HepG2 (cell line): ENCODE data around the gene SAMD9L. TPM values are rescaled to one million over a fixed set of nuclear protein-coding genes. Genes with fewer than 3 reads are reported as not detected.

Experiments
- ATAC-seq: fragments of 200-7000 bp; cut with Tn5 transposase; 3 replicates; pipeline ENCODE4 v1.9.1; 2020; ENCODE audit warnings: mild to moderate bottlenecking, moderate library complexity
- BruUV-seq: library from RNA; stranded (reverse); fragments of 400-500 nt; replicated peaks from 2 replicates; lab custom pipeline; 2021; lab: Mats Ljungman, UMichigan
- CTCF ChIA-PET: fragments of 300-600 bp; formaldehyde crosslinking; extraction: SDS; loops from one replicate; lab custom pipeline; 2021; ENCODE audit warnings: low total read pairs, inconsistent platforms, low intra/inter-chr PET ratio; lab: Yijun Ruan, JAX
- POLR2A ChIA-PET: fragments of 350-600 bp; sonication (Branson Sonifier 250); formaldehyde crosslinking; loops from one replicate; lab custom pipeline; 2020; ENCODE audit warnings: antibody characterized with exemption, inconsistent platforms; lab: Yijun Ruan, JAX
- DNase-seq: peaks from one replicate; pipeline ENCODE4 v3.0.0-alpha.2; 2015; ENCODE audit warnings: low spot score
- FAIRE-seq: peaks from 3 replicates; lab custom pipeline; 2011; peaks lifted over from hg19 to GRCh38; lab: Jason Lieb, UNC
- H2AFZ ChIP-seq: one replicate; pipeline ENCODE4 v1.6.1; 2011; ENCODE audit warnings: low read length, inconsistent platforms
- H3K27ac ChIP-seq: fragments of 300-600 bp; 3 replicates; pipeline ENCODE4 v1.8.0; 2011; ENCODE audit warnings: mixed run types, mild to moderate bottlenecking, mixed read lengths, low read length, inconsistent platforms; ENCODE audit not compliant: insufficient read depth; ENCODE audit errors: extremely low read length
- H3K27me3 ChIP-seq, 2 experiments: fragments of 200-600 bp in 1 of 2; 2 replicates in 1 of 2; 3 replicates in 1 of 2; pipeline versions ENCODE4 v1.6.0 to v1.8.0; 2011; ENCODE audit warnings: low read length in 2 of 2, mild to moderate bottlenecking in 2 of 2, moderate library complexity in 2 of 2, inconsistent platforms in 1 of 2; ENCODE audit not compliant: insufficient read depth in 2 of 2, control insufficient read depth in 1 of 2
- H3K36me3 ChIP-seq, 2 experiments: fragments of 200-600 bp in 1 of 2; replicated peaks in 1 of 2; 2 replicates in 1 of 2; 3 replicates in 1 of 2; pipeline versions ENCODE4 v1.5.1 to v1.8.0; 2011; ENCODE audit warnings: low read length in 2 of 2, inconsistent platforms in 1 of 2; ENCODE audit not compliant: insufficient read depth in 2 of 2, control insufficient read depth in 1 of 2
- H3K4me1 ChIP-seq: 2 replicates; pipeline ENCODE4 v1.5.1; 2012; ENCODE audit warnings: low read length, inconsistent platforms; ENCODE audit not compliant: insufficient read depth
- H3K4me2 ChIP-seq: 2 replicates; pipeline ENCODE4 v1.6.0; 2011; ENCODE audit warnings: low read depth, low read length, inconsistent platforms
- H3K4me3 ChIP-seq, 3 experiments: fragments of 200-600 bp in 1 of 3; sonication (generic), shearing (Covaris generic) in 1 of 3; replicated peaks in 1 of 3; 2 replicates each; pipeline ENCODE4 v1.5.1; 2011 to 2016; ENCODE audit warnings: low read length in 3 of 3, inconsistent platforms in 2 of 3, low read depth in 2 of 3, mild to moderate bottlenecking in 2 of 3, control low read depth in 1 of 3, mixed read lengths in 1 of 3; ENCODE audit not compliant: insufficient read depth in 1 of 3
- H3K79me2 ChIP-seq: one replicate; pipeline ENCODE4 v1.6.1; 2011; ENCODE audit warnings: low read length, inconsistent platforms; ENCODE audit not compliant: insufficient read depth
- H3K9ac ChIP-seq: 2 replicates; pipeline ENCODE4 v1.6.0; 2011; ENCODE audit warnings: mild to moderate bottlenecking, low read depth, low read length, inconsistent platforms; ENCODE audit not compliant: insufficient read depth
- H3K9me3 ChIP-seq: 2 replicates; pipeline ENCODE4 v1.5.1; 2012; ENCODE audit warnings: mild to moderate bottlenecking, low read length
- H4K20me1 ChIP-seq: 2 replicates; pipeline ENCODE4 v1.6.0; 2011; ENCODE audit warnings: inconsistent platforms, mild to moderate bottlenecking, low read length, moderate library complexity; ENCODE audit not compliant: insufficient read depth
- USF2 ChIP-seq, 2 experiments: sonication (generic) in 1 of 2; formaldehyde crosslinking in 1 of 2; IDR thresholded peaks; 2 replicates each; pipeline versions ENCODE4 v1.5.1 to v1.6.1; 2011 to 2020; ENCODE audit warnings: borderline replicate concordance in 1 of 2, low read depth in 1 of 2, low read length in 1 of 2, mild to moderate bottlenecking in 1 of 2, missing genetic modification reagents in 1 of 2, moderate library complexity in 1 of 2
- ZIK1 ChIP-seq: sonication (generic); formaldehyde crosslinking; IDR thresholded peaks from 2 replicates; pipeline ENCODE4 v1.5.0; 2020; ENCODE audit warnings: mild to moderate bottlenecking, low read depth, missing genetic modification reagents, borderline replicate concordance
- ZNF160 ChIP-seq: sonication (generic); formaldehyde crosslinking; IDR thresholded peaks from 2 replicates; pipeline ENCODE4 v1.8.0; 2022; ENCODE audit warnings: mild to moderate bottlenecking, inconsistent platforms, missing genetic modification reagents
- ZNF567 ChIP-seq: sonication (generic); formaldehyde crosslinking; IDR thresholded peaks from 2 replicates; pipeline ENCODE4 v1.8.1; 2023; ENCODE audit warnings: mild to moderate bottlenecking, missing genetic modification reagents, borderline replicate concordance
- ZNF572 ChIP-seq: sonication (generic); formaldehyde crosslinking; IDR thresholded peaks from 2 replicates; pipeline ENCODE4 v1.5.1; 2020; ENCODE audit warnings: mild to moderate bottlenecking, missing genetic modification reagents
- ZNF577 ChIP-seq: sonication (generic); formaldehyde crosslinking; IDR thresholded peaks from 2 replicates; pipeline ENCODE4 v1.4.0; 2020; ENCODE audit warnings: mild to moderate bottlenecking, low read depth, missing genetic modification reagents, borderline replicate concordance
- ZNF597 ChIP-seq: sonication (generic); formaldehyde crosslinking; IDR thresholded peaks from 2 replicates; pipeline ENCODE4 v1.5.0; 2020; ENCODE audit warnings: missing genetic modification reagents
- ZNF841 ChIP-seq: sonication (generic); formaldehyde crosslinking; IDR thresholded peaks from 2 replicates; pipeline ENCODE4 v1.8.1; 2023; ENCODE audit warnings: missing genetic modification reagents, borderline replicate concordance
- WGBS: methylation state at CpG from one replicate; pipeline ENCODE4 v1.1.6; 2017; ENCODE audit warnings: low lambda C conversion rate; 5-methylcytosine and 5-hydroxymethylcytosine counted together
- in situ Hi-C: cut with HindIII; loops from 2 replicates; pipeline ENCODE4 v1.10.0; 2017; ENCODE audit warnings: low pct_unique_long_range_greater_than_20kb; ENCODE audit not compliant: extremely low pct_ligation_motif_present
- intact Hi-C: fragments of 100-400 bp; cut with micrococcal nuclease; formaldehyde crosslinking; loops from one replicate; pipeline ENCODE4 v1.10.0; 2022; ENCODE audit not compliant: unreplicated experiment
- polyA plus RNA-seq, 8 experiments: library from polyadenylated mRNA; depleted of rRNA in 3 of 8; stranded (reverse) in 7 of 8; unstranded in 1 of 8; fragments of >200 nt; fragmentation: Illumina TruSeq in 4 of 8; extraction: Trizol in 4 of 8; gene quantifications; 2 replicates each; pipeline versions ENCODE4 v1.2.1 to v1.2.3, GENCODE V29; 2011 to 2016; ENCODE audit warnings: low read depth in 4 of 8, missing spikeins in 1 of 8, mixed read lengths in 1 of 8; ENCODE audit not compliant: insufficient read depth in 1 of 8
- total RNA-seq, 5 experiments: library from RNA; depleted of rRNA; stranded (reverse); fragments of >200 nt; fragmentation: Illumina TruSeq; extraction: Trizol; gene quantifications; 2 replicates each; pipeline ENCODE4 v1.2.3, GENCODE V29; 2016; ENCODE audit warnings: low read depth in 1 of 5
- TF ChIP-seq, protein P1 (sequence below): sonication (generic); formaldehyde crosslinking; IDR thresholded peaks from 2 replicates; pipeline ENCODE4 v1.5.0; 2020; ENCODE audit warnings: mild to moderate bottlenecking, missing genetic modification reagents, moderate library complexity
- TF ChIP-seq, protein P2 (sequence below): sonication (generic); formaldehyde crosslinking; IDR thresholded peaks from 2 replicates; pipeline ENCODE4 v1.8.0; 2022; ENCODE audit warnings: missing genetic modification reagents, mild to moderate bottlenecking, inconsistent platforms, borderline replicate concordance
- TF ChIP-seq, protein P3 (sequence below): sonication (generic); formaldehyde crosslinking; IDR thresholded peaks from 2 replicates; pipeline ENCODE4 v1.4.0; 2020; ENCODE audit warnings: missing genetic modification reagents, borderline replicate concordance

The SAMD9L gene
- total and polyA plus RNA-seq, 2 of the 13 experiments (the other 11 are each of a cell fraction or from before 2014, with no cell fraction given): not detected

DNA sequence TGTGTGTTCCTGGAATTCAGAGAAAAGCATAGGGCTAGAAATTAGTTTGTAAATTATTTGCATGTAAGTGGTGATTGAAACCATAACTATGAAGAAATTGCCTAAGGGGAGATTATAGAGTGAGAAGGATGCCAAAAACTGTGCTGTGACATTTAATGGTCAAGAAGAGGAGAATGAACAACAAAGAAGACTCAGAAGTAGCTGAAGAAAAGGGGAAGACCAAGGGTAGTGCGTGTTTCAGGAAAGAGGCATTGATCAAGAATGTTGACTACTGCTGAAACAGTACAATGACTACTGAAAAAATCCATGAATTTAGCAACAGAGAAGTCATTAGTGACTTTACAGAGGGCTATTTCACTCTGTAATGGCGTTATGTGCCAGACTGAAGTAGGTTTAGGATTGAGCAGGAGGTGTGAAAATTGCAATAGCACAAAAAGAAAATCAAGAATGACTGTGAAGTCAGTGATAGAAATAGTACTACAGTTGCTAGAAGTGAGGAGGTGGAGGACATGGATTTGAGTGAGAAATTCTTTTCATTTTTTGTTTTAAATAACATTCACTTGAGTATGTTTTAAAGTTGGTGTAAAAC is 28.9 kb upstream of the SAMD9L start:
- Histone ChIP-seq H3K9me3 (peaks cover 5% of the 10 kb centered on the region), H3K4me1 (no peaks in the 10 kb centered on the region), H3K27me3 (peaks cover 0 to 2% of the 10 kb centered on the region in 2 experiments; a peak in 1 of 5 replicates), H3K79me2 (no peaks in the 10 kb centered on the region), H3K4me3 (no peak overlapping the region), H3K27ac (no peak overlapping the region), H3K4me2 (no peak overlapping the region), H3K36me3 (no peaks in the 10 kb centered on the region), H4K20me1 (no peaks in the 10 kb centered on the region), H3K9ac (no peak overlapping the region), H2AFZ (no peak overlapping the region)
- ChIA-PET CTCF (no interaction called here), POLR2A (no interaction called here)
- WGBS: 2% methylated on average over 2 of the region's 2 CpGs
- intact Hi-C loops (no loop called here), in situ Hi-C loops (no loop called here)
- FAIRE-seq: no peak
- BruUV-seq: no TSS peak
- ATAC-seq: no peak
- no peak for DNase-seq
- TF ChIP-seq, protein P1, sequence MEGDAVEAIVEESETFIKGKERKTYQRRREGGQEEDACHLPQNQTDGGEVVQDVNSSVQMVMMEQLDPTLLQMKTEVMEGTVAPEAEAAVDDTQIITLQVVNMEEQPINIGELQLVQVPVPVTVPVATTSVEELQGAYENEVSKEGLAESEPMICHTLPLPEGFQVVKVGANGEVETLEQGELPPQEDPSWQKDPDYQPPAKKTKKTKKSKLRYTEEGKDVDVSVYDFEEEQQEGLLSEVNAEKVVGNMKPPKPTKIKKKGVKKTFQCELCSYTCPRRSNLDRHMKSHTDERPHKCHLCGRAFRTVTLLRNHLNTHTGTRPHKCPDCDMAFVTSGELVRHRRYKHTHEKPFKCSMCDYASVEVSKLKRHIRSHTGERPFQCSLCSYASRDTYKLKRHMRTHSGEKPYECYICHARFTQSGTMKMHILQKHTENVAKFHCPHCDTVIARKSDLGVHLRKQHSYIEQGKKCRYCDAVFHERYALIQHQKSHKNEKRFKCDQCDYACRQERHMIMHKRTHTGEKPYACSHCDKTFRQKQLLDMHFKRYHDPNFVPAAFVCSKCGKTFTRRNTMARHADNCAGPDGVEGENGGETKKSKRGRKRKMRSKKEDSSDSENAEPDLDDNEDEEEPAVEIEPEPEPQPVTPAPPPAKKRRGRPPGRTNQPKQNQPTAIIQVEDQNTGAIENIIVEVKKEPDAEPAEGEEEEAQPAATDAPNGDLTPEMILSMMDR (CRISPR knock-in tag): no peak
- no peak for TF ChIP-seq ZNF597
- no peak for TF ChIP-seq ZNF160
- no peak for TF ChIP-seq ZNF572
- TF ChIP-seq ZIK1 (CRISPR knock-in tag): no peak
- TF ChIP-seq, protein P2, sequence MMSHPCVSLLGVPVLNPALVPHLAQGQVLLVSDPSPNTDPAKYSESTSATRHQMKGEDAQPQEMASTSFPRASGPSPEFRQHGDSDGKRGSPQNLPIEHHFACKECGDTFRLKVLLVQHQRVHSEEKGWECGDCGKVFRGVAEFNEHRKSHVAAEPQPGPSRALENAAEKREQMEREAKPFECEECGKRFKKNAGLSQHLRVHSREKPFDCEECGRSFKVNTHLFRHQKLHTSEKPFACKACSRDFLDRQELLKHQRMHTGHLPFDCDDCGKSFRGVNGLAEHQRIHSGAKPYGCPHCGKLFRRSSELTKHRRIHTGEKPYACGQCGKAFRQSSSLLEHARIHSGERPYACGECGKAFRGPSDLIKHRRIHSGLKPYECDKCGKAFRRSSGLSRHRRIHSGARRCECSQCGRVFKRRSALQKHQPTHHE: no peak
- TF ChIP-seq, protein P3, sequence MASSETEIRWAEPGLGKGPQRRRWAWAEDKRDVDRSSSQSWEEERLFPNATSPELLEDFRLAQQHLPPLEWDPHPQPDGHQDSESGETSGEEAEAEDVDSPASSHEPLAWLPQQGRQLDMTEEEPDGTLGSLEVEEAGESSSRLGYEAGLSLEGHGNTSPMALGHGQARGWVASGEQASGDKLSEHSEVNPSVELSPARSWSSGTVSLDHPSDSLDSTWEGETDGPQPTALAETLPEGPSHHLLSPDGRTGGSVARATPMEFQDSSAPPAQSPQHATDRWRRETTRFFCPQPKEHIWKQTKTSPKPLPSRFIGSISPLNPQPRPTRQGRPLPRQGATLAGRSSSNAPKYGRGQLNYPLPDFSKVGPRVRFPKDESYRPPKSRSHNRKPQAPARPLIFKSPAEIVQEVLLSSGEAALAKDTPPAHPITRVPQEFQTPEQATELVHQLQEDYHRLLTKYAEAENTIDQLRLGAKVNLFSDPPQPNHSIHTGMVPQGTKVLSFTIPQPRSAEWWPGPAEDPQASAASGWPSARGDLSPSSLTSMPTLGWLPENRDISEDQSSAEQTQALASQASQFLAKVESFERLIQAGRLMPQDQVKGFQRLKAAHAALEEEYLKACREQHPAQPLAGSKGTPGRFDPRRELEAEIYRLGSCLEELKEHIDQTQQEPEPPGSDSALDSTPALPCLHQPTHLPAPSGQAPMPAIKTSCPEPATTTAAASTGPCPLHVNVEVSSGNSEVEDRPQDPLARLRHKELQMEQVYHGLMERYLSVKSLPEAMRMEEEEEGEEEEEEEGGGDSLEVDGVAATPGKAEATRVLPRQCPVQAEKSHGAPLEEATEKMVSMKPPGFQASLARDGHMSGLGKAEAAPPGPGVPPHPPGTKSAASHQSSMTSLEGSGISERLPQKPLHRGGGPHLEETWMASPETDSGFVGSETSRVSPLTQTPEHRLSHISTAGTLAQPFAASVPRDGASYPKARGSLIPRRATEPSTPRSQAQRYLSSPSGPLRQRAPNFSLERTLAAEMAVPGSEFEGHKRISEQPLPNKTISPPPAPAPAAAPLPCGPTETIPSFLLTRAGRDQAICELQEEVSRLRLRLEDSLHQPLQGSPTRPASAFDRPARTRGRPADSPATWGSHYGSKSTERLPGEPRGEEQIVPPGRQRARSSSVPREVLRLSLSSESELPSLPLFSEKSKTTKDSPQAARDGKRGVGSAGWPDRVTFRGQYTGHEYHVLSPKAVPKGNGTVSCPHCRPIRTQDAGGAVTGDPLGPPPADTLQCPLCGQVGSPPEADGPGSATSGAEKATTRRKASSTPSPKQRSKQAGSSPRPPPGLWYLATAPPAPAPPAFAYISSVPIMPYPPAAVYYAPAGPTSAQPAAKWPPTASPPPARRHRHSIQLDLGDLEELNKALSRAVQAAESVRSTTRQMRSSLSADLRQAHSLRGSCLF: no peak
- no peak for TF ChIP-seq ZNF841 (CRISPR knock-in tag)
- no peak for TF ChIP-seq USF2 (IDR thresholded peaks at IDR 0.05; ENCODE audit: low read depth, low read length)
- no peak for TF ChIP-seq USF2 (CRISPR knock-in tag; IDR thresholded peaks at IDR 0.05; ENCODE audit: borderline replicate concordance)
- TF ChIP-seq ZNF577 (CRISPR knock-in tag): no peak
- no peak for TF ChIP-seq ZNF567 (CRISPR knock-in tag)
